Measurements from ENCODE around the gene OR2T35.
"Not testable (repeated sequence)": the region's sequence is repeated elsewhere in the genome, so short reads cannot be mapped to it uniquely, and the experiment has no call there.

Gene OR2T35, protein sequence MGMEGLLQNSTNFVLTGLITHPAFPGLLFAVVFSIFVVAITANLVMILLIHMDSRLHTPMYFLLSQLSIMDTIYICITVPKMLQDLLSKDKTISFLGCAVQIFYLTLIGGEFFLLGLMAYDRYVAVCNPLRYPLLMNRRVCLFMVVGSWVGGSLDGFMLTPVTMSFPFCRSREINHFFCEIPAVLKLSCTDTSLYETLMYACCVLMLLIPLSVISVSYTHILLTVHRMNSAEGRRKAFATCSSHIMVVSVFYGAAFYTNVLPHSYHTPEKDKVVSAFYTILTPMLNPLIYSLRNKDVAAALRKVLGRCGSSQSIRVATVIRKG

DNA sequence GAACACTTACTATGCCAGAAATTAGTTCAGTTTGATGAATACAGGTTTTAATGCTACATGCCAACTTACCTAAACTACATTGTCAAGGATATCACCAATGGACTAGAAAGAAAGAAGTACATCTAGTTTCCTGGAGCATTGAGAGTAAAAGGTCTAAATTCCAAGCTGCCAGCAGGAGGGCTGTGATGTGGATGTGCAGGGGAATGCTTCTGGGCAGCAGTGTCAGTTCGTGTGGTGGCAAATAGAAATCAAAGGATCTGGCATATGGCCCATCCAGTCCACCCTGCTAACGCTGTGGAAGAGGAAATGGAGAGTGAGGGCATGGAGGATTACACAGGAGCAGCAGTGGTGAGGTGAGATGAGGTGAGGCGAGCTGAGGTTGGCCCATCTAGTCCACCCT lies at the start of gene OR2T35:
Gene OR2T35 (minus strand): TSS at position 101 of the 400 bp plus-strand sequence. CDS start 6,020 bp downstream, outside the sequence.
- DNase-seq (ENCODE audit: low read depth in 2 of 2, low spot score in 1 of 2): not testable (repeated sequence)

DNA sequence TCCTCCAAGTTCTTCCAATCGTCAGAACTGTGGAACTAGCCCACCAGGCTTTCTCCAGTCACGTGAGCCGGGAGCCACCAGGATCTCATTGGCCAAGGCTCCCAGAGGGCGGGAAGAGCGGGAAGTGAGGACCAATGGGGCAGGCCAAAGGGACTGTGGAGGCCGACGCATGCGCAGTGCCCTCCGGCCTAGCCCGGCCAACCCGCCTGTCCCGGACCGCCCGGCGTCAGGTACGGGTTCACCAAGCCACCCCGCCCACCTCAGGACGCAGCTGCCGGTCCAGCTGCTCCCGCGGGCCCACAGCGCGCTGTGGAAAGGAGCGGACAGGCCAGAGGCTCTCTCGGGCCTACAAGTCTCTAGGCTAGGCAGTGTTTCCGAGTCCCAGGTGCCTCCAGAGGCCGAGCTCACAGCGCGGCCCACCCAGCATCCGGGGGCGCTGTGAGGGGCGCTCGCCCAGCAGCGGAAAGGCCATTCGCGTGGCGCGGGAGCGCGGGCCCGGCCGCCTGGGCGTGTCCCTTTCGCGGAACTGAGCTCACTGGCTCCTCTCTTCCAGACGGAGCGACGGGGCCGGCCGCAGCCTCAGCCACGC lies 46.6 kb upstream of the OR2T35 start:
- DNase-seq (ENCODE audit: low read depth in 2 of 2, low spot score in 1 of 2): no peak

DNA sequence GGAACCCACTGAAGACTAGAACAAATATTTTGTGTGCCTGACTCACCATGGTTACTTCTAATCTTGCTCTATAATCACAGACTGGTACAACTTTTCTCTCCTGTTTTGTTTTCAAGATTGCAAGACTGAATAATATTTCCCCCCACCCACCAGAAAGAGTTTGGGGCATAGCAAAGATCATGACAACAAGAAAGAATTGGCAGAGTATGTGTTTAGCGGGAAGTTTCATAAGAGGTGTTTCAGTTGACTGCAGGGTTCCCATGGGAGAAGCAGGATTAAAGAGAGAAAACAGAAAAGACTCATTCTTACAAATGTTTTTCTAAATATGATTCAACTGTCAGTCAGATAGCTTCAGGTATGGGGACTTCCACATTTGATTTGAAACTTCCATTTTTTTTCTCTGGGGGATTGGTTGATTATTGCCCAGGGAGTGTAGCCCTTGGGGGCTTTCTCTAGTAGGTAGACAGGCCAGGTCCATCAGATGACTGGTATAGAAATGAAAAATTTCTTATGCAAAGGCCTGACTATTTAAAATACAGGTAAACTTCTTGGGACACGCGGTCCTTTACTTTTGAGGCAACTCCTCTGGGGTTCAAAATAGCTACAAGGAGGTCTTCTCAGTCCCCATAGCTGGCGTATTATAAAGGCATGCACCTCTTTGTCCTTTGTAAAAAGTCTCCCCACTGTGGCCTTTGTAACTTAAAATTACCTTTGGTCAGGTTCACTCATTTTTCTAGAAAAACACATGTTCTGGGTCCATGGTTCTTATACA lies 43.6 kb upstream of the OR2T35 start:
- DNase-seq (ENCODE audit: low read depth in 2 of 2, low spot score in 1 of 2): no peak

DNA sequence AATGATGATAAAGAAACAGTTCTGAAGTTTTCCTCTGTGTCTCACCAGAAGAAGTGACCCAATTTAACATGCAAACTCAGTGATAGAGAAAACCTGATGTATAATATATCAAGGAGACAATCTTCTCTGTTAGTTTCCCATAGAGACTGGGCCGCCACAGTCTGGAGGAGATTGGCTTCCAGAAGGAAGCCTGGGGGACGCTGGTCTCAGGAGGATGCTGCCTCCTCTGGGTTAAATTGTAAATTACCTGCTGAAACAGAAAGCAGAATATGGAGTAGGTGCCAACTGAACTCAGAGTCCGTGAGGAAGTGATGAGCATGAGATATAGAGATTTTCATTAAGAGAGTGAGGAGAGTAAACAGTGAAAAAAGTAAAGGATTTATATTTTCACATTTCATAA lies 41.7 kb upstream of the OR2T35 start:
- DNase-seq (ENCODE audit: low read depth in 2 of 2, low spot score in 1 of 2): no peak

DNA sequence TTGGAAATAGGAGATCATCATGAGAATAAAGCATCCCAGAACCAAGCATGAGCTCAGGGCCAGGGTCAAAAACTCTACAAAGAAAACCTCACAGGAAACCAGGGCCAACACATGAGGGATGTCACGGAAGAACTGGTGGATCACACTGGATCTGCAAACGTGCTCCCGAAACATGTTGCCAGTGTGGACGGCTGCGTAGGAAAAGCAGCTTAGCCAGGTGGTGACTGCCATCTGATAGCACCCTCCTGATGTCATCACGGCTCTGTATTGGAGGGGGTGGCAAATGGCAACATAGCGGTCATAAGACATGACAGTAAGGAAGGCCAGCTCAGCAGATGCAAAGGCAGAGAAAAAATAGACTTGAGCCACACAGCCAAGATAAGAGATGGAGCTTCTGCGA lies 36.6 kb upstream of the OR2T35 start:
- DNase-seq (ENCODE audit: low read depth in 2 of 2, low spot score in 1 of 2): no peak

DNA sequence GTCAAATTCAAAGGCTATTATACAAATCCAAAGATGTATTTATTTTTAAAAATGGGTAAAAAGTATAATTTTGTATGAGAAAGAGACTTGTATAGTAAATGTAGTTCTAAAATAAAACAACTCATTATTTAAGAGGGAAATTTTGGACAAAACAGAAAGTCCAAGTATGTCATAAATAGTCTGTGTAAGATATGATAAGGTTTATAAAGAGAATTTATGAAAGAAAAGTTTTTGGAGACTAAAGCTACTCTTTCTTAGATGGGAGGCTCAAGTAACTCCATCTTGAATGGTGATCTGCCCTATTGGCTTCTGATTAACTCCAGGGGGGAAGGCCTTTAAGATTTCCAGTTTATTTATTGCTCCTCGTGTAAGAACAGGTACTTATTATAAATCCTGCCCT lies 24.9 kb upstream of the OR2T35 start:
- no peak for DNase-seq (ENCODE audit: low read depth in 2 of 2, low spot score in 1 of 2)

DNA sequence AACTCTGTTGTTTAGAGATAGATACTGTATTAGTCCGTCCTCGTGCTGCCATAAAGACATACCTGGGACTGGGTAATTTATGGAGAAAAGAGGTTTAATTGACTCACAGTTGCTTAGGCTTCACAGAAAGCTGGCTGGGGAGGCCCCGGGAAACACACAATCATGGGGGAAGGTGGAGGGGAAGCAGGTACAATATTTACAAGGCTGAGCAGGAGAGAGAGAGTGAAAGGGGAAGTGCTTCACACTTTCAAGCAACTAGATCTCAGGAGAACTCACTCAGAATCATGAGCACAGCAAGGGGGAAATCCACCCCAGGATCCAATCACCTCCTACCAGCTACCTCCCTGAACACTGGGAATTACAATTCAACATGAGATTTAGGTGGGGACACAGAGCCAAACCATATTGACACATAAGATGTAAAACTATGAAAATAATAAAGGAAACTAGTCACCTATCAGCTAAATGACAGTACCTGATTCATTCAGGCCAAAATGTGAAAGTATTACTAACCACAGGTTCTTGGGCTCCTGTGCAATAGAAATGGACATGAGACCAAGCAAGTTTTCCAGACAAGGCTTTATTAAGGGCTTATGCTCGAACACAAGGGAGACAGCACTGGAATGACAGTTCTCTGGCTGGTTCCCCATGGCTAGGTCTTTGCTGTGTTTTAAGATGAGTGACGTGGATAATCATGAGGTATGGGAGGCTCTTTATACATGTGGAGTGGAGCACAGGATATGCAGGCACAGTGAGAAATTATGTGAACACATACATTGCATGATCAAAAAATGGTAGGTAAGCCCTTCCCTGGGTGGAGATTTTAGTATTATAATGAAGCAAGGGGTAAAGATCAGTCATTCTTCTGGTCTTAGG lies 18.6 kb upstream of the OR2T35 start:
- not testable (repeated sequence) for DNase-seq (ENCODE audit: low read depth in 2 of 2, low spot score in 1 of 2)

DNA sequence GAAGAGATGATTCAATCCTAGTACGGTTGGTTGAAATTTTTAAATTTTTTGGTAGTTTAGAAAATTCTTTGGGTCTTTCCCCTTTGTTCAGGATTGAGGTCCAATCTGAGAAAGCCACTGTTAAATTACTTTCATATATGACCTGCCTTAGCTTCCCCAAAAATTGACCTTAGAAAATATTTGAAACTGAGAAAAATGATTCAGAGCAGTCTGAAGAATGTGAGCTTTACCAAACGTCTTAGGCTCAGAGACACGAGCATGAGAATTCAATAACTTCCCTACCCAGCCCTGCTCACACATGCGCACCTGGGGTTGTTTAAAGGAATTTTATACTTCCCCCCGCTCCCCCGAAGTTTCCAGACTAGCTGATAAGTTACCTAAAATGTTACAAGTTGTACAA lies 11.7 kb upstream of the OR2T35 start:
- not testable (repeated sequence) for DNase-seq (ENCODE audit: low read depth in 2 of 2, low spot score in 1 of 2)

DNA sequence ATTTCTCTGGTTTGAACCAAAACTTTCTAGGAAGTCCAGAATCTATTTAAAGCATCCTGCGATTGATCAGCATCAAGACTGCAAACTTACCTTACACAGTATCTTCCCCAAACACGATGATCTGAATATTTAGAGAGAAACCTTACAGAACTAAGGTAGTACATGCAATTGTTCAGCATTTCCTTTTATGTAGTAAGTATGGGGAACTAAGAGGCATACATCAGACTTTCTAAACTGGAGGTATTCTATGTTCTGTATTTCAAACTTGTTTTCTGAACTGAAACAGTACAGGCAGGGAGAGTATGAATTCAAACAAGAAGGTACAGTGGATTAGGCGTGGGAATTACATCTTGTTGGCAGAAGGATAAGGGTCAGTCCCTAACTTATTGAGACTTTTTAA lies 10.3 kb upstream of the OR2T35 start, which contains the start of gene OR2T27:
Gene OR2T27 (minus strand): TSS at position 175 of the 400 bp plus-strand sequence. CDS start 4,644 bp downstream, outside the sequence.
- not testable (repeated sequence) for DNase-seq (ENCODE audit: low read depth in 2 of 2, low spot score in 1 of 2)

DNA sequence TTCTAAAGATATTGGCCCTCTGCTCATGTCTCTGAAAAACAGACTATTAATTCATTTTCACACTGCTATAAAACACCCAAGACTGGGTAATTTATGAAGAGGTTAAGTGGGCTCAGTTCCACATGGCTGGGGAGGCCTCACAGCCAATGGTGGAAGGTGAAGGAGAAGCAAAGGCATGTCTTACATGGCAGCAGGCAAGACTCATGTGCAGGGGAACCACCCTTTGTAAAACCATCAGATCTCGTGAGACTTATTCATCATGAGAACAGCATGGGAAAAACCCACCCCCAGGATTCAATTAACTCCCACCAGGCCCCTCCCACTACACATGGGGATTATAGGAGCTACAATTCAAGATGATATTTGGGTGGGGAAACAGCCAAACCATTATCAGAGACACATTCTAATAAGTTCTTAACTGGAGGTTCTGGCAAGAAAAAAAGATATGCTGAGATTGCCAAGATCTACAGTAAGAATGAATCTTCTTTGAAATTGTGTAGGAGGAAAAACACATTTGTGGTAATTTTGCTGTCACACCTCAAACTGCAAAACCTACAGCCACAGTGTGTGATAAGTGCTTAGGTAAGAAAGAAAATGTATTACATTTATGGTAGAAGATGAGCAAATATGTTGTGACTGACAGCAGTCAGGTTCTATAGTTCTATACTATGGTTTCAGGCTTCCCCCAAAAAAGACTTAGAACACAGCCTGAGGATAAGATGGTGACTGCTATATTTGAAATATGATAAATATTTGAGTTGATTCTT lies 3.9 kb upstream of the OR2T35 start:
- not testable (repeated sequence) for DNase-seq (ENCODE audit: low read depth in 2 of 2, low spot score in 1 of 2)

DNA sequence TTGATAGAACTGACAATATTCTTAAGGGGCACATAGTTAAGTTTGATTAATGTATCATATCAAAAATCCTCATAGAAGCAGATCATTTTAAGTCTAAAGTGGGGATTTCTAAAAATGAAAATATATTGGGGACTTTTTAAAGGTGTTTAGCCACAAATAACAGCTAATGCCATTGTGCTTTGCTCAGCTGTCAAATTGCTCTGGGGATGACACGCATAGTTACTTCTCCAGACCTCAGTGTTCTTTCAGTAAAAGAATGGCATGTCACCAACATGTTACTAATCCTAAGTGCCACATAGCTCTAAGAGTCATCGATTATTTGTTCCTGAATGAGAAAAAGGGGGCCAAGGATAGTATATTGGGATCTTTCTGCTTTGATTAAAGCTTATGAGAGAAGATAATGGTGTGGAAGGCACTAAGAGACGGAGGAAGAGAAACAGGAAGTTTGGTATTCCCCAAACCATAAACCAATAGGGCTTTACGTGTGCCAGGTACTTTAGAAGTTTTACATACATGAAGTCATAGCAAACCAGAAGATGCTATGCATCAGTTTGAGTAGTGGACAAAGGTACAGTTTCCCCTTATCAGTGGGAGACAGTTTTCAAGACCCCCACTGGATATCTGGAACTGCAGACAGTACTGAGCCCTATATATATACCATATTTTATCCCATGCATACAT lies 2.0 kb downstream of the OR2T35 start:
- DNase-seq (ENCODE audit: low read depth in 2 of 2, low spot score in 1 of 2): not testable (repeated sequence)

DNA sequence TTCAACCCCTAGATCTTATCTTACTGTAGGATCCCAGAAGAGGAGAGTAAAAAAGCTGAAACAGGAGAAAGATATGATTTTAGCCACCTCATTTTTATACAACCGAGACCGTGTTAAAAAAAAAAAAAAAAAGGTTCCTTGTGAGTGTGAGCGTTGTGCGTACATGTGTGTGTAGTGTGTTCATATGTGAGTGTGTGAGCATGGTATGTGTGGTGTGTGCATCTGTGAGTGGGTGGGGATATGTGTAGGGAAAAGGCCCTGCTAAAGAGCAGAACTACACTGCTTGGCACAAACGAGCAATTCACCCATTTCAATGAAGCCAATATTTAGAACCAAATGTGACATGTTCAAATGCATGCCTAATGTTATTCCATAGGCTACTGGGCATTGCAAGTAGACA lies 3.5 kb downstream of the OR2T35 start:
- not testable (repeated sequence) for DNase-seq (ENCODE audit: low read depth in 2 of 2, low spot score in 1 of 2)

DNA sequence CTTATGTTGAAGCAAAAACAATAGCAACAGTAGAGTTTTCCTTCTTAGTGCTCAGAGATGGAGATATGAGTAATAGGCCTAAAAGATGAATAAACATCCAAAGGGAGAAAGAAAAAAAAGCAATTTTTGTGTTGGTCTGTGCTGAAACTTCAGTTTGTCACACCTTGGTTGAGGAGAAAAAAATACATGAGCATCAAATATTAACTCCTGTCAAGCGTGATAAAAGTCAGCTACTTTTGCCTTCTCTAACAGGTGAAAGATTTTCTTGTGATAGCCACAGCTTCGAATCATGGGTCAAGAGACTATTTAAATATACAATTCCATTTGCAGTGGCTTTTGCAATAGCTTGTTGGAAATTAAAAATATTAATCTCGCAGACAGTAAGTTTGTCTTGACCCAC lies 4.2 kb downstream of the OR2T35 start:
- DNase-seq (ENCODE audit: low read depth in 2 of 2, low spot score in 1 of 2): not testable (repeated sequence)

DNA sequence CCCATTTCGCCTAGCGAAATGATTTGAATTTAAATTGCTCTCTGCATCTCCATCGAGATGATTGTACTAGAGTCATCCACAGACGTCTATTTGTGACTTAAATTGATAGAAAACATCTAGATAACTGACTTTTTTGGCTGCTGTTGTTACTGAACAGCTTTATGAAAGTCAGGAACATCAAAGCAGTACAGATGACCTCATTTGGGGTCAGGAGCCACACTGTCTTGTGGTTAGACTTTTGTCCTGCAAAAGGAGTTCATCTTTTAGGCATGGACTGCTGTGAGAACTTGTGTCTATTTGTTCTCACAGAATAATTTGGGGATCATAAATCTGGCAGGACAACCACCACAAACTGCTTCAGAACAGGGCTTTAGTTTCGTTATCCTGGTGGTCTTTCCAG lies 5.4 kb downstream of the OR2T35 start:
- not testable (repeated sequence) for DNase-seq (ENCODE audit: low read depth in 2 of 2, low spot score in 1 of 2)

DNA sequence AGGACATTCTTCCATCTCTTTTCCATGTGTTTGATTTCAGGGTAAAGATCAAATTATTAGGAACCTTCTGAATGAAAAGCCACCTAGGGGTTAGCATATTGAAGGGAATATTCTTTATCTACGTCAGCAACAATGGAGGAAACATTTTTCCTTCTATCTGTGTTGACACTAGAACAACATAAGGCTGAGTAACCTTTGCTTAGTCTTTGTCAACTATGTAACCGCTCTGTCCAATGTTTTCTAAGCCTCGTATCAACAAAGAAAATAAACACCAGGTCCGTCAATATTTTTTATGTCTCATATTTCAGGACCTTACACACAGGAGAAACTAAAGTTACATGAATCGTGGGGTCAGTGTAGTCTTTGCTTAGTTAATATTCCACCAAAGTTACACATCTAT lies 8.5 kb downstream of the OR2T35 start:
- DNase-seq (ENCODE audit: low read depth in 2 of 2, low spot score in 1 of 2): not testable (repeated sequence)

DNA sequence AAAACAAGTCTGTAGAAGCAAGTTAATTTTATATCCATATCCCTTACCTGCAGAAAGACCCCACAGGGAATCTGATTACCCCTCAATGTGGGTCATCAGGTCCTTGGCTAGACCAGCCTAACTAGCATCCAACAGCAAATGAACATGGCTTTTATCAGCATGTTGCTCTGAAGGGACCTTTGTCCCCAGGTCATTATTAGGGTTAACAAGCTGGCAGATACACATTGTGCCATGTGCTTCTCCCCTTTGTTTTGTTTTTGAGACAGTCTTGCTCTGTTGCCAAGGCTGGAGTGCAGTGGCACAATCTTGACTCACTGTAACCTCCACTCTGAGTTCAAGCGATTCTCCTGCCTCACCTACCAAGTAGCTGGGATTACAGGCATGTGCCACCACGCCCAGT lies 10.1 kb downstream of the OR2T35 start, which contains the start of gene OR2T11:
Gene OR2T11 (minus strand): TSS at position 101 of the 400 bp plus-strand sequence. CDS start 7,963 bp downstream, outside the sequence.
- not testable (repeated sequence) for DNase-seq (ENCODE audit: low read depth in 2 of 2, low spot score in 1 of 2)

DNA sequence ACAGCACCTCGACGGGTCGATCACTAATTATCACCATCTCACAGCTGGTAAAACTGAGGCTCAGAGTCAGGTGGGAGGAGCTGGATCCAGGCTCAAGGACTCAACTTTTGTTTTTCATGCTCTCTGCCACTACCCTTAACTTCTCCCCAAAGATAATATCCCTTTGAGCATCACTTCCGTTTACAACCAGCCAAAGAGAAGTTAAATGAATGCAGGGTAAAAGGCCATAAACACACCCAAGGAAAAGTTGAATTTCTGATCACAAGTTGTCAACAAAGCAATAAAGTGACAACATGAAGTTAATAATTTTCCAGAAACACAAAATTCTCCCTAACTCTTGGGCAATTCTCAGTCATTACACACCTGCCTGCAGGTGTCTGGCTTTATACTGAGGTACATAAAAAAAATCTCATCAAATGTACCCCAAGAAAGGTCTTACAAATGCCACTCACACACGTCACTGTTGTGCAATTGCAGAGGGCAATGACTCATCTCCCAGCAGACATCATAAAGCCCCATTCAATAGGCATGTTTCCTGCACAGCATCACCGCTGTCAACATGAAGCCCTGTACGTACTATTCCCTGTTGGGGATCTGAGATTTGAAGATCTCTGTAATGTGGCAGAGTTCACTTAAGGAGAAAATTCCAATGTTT lies 13.6 kb downstream of the OR2T35 start:
- DNase-seq (ENCODE audit: low read depth in 2 of 2, low spot score in 1 of 2): no peak

DNA sequence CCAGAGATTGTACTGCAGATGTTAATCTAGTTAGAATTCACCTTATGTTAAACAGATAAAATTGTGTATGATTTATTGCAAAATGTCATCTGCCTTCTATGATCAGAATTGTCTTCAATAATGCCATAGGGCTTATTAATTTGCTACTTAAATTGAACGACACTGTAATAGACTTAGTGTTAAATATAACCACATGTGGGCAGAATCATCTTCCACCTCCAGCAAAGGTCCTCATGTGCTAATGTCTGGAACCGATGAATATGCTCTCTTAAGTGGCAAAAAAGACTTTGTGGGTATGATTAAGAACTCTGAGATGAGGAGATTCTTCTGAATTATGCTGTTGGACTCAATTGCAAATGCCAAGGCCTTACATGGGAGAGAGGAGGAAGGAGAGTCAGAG lies 14.5 kb downstream of the OR2T35 start:
- no peak for DNase-seq (ENCODE audit: low read depth in 2 of 2, low spot score in 1 of 2)

Measured in stimulated activated CD8-positive, alpha-beta memory T cell treated with anti-CD3 and anti-CD28 coated beads, Interleukin-4, amount 100 ng/mL, for 4 hours (primary cell).